Activated CD8-positive, alpha-beta memory T cell treated with anti-CD3 and anti-CD28 coated beads, Interleukin-2, amount 50 U/mL, for 1 hour (primary cell): Measurements from ENCODE around the gene MAP3K21.

Experiments used
- DNase-seq: peaks from one replicate; pipeline ENCODE4 v3.0.0-alpha.2; 2020; ENCODE audit errors: extremely low read depth

MAP3K21 gene

GRCh38 chr1:233327651-233328141, at the start of gene MAP3K21:
TSS of gene MAP3K21 (plus strand) at chr1:233327724. CDS start at chr1:233328029, 305 bp downstream.
- DNase-seq: no peak

GRCh38 chr1:233278631-233279030, 48.9 kb upstream of the MAP3K21 start:
- DNase-seq: no peak

- DNase-seq: no peak
Observed at GRCh38 chr1:233279971-233280370, 47.6 kb upstream of the MAP3K21 start.

- DNase-seq: no peak
Observed at GRCh38 chr1:233281711-233282581, 45.6 kb upstream of the MAP3K21 start.

GRCh38 chr1:233282582-233282886, 45.0 kb upstream of the MAP3K21 start:
- no peak for DNase-seq

GRCh38 chr1:233289676-233290075, 37.8 kb upstream of the MAP3K21 start:
- no peak for DNase-seq

- no peak for DNase-seq
Observed at GRCh38 chr1:233290396-233291034, 37.0 kb upstream of the MAP3K21 start.

GRCh38 chr1:233293556-233294446, 33.7 kb upstream of the MAP3K21 start:
- DNase-seq: no peak

- no peak for DNase-seq
Observed at GRCh38 chr1:233294913-233295236, 32.6 kb upstream of the MAP3K21 start.

- DNase-seq: peak; percentile 22
Observed at GRCh38 chr1:233295237-233295974, 32.1 kb upstream of the MAP3K21 start, which contains the start of gene PCNX2. TSS of gene PCNX2 (minus strand) at chr1:233295725. CDS start at chr1:233295478, 247 bp downstream.

- no peak for DNase-seq
Observed at GRCh38 chr1:233295975-233296322, 31.6 kb upstream of the MAP3K21 start.

- DNase-seq: no peak
Observed at GRCh38 chr1:233299450-233299849, 28.1 kb upstream of the MAP3K21 start.

- DNase-seq: no peak
Observed at GRCh38 chr1:233300326-233300725, 27.2 kb upstream of the MAP3K21 start.

- DNase-seq: no peak
Observed at GRCh38 chr1:233304489-233305102, 22.9 kb upstream of the MAP3K21 start.

- no peak for DNase-seq
Observed at GRCh38 chr1:233313434-233314155, 13.9 kb upstream of the MAP3K21 start.

- no peak for DNase-seq
Observed at GRCh38 chr1:233315718-233316301, 11.7 kb upstream of the MAP3K21 start.

- DNase-seq: no peak
Observed at GRCh38 chr1:233316473-233316872, 11.1 kb upstream of the MAP3K21 start.

- DNase-seq: no peak
Observed at GRCh38 chr1:233319272-233319671, 8.3 kb upstream of the MAP3K21 start.

GRCh38 chr1:233320023-233320422, 7.5 kb upstream of the MAP3K21 start:
- DNase-seq: no peak

GRCh38 chr1:233323718-233324117, 3.8 kb upstream of the MAP3K21 start:
- DNase-seq: no peak
